HG02571 (cell line): ENCODE data around the gene AP5Z1.
A peak's percentile ranks its signal among the peaks of the same experiment; 100 is the strongest.

Experiments
- ATAC-seq: cut with Tn5 transposase; IDR thresholded peaks from one replicate; pipeline ENCODE4 v1.9.1; 2021; ENCODE audit warnings: mild to moderate bottlenecking, moderate library complexity; ENCODE audit not compliant: unreplicated experiment

Gene AP5Z1, protein sequence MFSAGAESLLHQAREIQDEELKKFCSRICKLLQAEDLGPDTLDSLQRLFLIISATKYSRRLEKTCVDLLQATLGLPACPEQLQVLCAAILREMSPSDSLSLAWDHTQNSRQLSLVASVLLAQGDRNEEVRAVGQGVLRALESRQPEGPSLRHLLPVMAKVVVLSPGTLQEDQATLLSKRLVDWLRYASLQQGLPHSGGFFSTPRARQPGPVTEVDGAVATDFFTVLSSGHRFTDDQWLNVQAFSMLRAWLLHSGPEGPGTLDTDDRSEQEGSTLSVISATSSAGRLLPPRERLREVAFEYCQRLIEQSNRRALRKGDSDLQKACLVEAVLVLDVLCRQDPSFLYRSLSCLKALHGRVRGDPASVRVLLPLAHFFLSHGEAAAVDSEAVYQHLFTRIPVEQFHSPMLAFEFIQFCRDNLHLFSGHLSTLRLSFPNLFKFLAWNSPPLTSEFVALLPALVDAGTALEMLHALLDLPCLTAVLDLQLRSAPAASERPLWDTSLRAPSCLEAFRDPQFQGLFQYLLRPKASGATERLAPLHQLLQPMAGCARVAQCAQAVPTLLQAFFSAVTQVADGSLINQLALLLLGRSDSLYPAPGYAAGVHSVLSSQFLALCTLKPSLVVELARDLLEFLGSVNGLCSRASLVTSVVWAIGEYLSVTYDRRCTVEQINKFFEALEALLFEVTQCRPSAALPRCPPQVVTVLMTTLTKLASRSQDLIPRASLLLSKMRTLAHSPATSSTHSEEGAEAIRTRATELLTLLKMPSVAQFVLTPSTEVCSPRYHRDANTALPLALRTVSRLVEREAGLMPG

GRCh38 chr7:4775250-4775847 is at the start of gene AP5Z1:
Gene AP5Z1, plus strand, starts transcription at chr7:4775623. Its CDS starts 93 bp downstream, at chr7:4775716.
- ATAC-seq: peak; percentile 88

DNA sequence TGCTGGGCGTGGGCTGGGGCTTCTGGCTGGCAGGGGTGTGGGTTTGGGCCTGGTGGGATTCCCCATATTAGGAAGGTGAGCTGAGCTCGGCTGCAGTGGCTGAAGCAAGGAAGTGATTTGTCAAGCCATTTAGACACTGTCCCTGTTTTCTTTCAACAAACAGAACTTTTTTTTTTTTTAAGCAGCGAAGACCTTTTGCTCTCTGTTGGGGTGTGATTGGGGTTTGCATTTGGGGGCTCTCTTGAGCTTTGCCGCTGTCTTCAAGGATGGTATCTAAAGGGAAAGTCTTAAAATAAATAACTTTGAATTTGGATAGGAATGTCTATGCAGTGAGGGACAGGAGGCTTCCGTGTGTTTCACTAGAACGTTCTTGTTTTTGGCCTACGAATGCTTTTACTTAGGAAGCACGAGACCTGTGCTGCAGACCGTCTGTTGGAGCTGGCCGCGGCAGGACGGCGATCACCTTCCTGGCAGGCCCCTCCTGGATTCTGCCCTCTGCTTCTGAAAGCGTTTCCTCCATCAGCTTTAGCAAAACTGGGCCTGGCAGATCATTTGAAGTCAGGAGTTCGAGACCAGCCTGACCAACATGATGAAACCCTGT is 49.5 kb upstream of the AP5Z1 start:
- no peak for ATAC-seq

- no peak for ATAC-seq
Observed at GRCh38 chr7:4726566-4726965, 48.9 kb upstream of the AP5Z1 start.

DNA sequence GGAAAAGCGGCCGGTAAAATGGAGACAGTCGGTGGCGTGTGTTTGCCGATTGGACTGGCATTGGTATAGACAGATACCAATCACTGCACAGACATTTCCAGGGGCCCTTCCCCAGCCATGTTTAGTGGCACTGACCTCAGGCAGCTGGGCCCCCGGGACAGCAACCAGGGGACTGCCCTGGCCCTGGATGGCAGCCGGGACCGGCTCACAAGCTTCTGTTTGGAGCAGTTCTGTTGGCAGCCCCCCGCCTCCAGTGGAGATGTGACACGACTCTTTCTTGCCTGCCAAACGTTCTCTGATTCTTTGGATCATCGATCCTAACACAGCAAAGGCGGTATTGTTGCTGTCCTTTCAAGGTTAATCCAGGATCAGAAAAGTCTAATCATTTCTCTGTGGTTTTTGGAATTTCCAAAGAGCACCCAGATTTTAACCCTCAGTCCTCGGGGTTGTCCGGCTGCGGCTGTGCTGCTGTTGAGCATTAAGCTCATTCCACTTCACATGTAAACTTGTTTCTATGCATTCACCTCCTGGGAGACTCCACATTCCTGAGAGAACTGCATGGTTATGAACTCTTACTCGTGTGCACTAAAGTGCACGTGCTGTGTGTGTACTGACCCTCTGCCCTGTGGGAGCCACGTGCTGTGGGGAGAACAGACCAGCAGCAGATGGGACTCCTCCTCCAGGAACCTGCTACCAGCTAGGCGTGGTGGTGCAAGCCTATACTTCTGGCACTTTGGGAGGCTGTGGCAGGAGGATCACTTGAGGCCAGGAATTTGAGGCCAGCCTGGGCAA is 47.3 kb upstream of the AP5Z1 start:
- ATAC-seq: no peak

DNA sequence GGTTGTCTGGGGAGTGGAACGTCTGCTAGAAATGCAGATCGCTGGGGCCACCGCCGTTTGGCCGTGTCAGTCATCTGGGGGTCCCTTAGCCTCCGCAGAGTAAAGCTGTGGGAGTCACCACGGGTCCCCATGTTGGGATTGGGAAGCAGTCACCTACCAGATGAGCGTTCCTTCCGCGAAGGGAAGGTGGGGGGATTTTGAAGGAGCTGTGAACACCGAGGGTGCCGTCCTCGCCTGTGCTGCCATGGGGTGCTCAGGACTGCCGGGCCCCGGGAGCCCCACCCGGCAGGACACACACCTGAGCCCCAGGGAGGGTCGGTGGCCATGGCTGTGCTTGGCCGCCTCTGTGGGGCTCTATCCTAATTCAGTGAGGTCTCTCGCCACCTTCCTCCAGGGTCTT is 46.2 kb upstream of the AP5Z1 start:
- ATAC-seq: no peak

- ATAC-seq: no peak
Observed at GRCh38 chr7:4730276-4730675, 45.1 kb upstream of the AP5Z1 start.

DNA sequence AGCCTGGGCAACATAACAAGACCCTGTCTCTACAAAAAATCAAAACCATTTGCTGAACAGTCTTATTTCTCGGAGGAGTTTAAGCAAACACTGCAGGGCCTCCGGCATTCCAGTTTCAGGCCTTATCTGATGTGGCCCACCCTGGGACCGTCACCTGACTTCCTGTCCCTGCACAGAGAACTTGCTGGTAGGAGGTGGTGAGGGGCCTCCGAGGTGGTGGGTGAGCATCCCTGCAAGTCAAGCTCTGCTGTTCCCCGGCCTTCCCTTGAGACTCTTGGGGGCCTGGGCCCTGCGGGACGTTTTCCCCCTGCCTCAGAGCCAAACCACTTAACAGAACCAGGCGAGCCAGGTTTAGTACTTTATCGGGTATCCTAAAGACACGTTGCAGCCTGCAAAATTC is 44.5 kb upstream of the AP5Z1 start:
- no peak for ATAC-seq

GRCh38 chr7:4731803-4732202 is 43.6 kb upstream of the AP5Z1 start:
- no peak for ATAC-seq

- no peak for ATAC-seq
Observed at GRCh38 chr7:4733936-4734528, 41.4 kb upstream of the AP5Z1 start.

DNA sequence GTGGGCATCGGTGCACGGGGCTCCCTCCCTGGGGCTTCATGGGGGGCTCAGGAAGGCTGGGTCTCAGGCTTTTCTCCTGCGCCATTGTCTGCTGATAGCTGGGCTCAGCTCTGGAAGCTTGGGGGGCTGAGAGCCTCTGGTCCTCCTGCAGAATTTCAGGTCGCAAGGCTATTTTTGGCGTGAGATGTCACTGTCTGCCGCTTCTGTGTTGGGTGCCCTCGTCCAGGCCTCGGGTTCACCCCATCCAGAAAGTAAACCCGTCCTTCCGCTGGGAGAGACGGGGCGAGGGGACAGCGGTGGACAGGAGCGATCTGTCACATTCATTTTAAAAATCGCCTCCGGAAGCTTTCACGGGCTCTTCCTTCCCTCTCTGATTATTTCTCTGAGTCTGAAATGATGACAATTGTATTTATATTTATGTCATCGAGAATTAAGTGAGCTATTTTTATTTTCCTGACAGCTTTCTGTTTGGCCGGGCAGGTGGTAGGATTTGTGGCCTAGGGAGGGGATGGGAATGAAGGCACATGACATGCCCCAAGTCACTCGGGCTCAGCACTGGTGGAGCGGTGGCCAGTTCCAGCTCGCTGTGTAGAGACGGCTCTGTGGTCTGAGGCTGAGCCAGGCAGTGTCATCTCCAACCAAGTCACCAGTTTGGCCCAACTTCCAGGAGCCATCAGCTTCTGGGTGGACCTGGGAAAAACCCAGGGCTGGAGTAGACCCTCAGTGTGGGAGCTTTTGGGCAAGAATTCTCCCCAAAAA is 40.7 kb upstream of the AP5Z1 start:
- ATAC-seq: no peak

DNA sequence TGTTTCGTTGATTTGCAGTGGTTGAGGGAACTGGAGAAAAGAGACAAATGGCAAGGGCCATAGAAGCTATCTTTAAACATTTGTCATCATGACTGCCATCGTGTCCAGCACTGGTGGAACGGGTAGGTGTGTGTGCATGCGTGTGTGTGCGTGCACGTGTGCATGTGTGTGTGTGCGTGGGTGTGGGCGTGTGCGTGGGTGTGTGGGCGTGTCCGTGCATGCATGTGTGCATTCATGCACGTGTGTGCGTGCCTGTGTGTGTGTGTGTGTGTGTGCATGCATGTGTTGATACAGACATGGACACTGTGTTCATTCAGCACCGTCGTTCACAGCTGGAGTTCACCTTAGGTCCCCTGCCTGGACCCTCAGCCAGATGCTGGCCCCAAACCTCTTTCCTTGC is 38.1 kb upstream of the AP5Z1 start:
- ATAC-seq: no peak

DNA sequence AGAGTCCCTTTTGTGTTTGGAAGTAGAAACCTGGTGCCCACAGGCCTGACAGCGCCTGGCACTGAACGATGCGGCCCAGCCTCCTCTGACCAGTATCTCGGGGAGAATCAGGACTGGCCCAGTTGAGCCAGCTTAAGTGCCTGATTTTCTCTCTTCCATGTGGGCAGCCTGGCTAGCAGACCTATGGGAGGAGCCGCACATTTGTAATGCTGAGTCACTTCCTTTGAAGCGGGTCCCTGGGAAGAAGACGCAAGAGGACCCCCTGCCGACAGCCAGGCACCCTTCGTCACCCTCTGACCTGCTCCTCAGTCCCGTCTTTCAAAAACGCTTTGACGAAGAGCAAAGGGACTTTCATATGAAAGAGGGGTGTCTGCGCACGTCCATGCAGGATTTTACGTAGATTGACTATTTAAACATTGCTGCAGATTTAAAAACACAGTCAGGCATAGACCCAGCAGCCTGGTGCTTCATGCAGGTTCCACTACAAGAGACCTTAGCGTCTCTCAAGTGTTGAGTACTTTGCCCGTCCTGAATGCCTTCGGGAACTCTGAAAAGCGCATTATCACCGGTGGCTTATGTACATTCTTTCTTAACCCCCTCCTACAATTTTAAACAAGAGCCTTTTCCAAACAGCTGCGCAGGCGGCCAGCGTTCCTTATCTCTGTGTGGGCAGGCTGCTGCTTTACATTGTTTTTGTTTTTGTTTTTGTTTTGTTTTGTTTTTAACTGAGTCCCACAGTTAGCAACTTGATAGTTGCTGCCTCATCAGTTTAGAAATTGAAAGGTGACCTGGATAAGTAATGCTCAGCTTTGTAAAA is 36.5 kb upstream of the AP5Z1 start:
- ATAC-seq: no peak

DNA sequence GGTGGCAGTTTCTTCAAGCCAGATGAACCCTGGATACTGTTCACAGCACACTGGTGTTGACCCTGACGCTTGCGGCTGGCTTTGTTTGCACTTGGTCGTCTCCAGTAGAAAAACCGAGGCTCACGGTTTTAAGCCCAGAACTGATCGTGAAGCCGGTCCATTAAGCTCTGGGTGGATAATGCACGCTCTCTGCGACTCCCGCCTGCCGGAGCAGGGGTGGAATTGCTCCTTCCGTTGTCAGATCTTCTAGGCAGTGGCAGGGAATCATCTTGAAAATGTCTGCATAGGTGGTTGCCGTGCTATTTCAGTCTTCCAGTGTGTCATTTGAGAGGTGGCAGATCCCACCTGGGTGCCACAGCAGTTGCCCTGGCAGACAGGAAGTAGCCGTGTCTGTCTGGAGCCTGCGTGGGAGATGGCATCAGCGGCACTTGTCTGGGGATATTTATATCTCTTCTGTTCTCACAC is 35.9 kb upstream of the AP5Z1 start:
- ATAC-seq: no peak

- no peak for ATAC-seq
Observed at GRCh38 chr7:4740796-4741195, 34.6 kb upstream of the AP5Z1 start.

- no peak for ATAC-seq
Observed at GRCh38 chr7:4742051-4742573, 33.3 kb upstream of the AP5Z1 start.

DNA sequence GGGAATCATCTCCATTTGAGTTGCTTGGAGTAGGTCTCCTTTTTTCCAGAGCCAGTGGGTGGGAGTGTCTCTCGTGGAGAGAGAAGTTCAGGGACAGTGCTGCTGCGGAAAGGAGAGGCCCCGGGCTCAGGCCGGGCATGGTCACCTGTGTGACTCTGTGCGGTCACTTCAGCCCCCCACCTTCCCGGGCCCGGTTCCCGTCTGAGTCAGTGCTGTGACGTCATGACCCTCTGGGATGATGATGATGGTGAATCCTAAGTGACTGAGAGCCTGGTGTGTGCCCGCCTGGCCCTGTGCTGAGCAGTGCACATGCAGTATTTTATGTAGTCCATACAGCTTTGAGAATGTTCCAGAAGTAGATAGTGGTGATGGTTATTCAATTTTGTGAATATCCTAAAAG is 32.6 kb upstream of the AP5Z1 start:
- no peak for ATAC-seq

- ATAC-seq: peak; percentile 70
Observed at GRCh38 chr7:4744391-4745264, 30.8 kb upstream of the AP5Z1 start.
